GM23338 (cell line): ENCODE data around the gene CHD5. TPM values are rescaled to one million over a fixed set of nuclear protein-coding genes. Genes with fewer than 3 reads are reported as not detected.

Experiments used
- ATAC-seq: fragments of 200-7000 bp; cut with Tn5 transposase; 3 replicates; pipeline ENCODE4 v1.9.1; 2020
- DNase-seq: peaks from one replicate; pipeline ENCODE4 v3.0.0-alpha.2; 2015; ENCODE audit warnings: low spot score
- H2AFZ ChIP-seq: fragments of 200-600 bp; sonication (generic); 2 replicates; pipeline ENCODE4 v1.8.0; 2016; ENCODE audit warnings: antibody characterized with exemption, mild to moderate bottlenecking, moderate library complexity
- H3F3A ChIP-seq: fragments of 200-600 bp; sonication (generic); replicated peaks from 2 replicates; pipeline ENCODE4 v1.8.0; 2017; ENCODE audit warnings: antibody characterized with exemption, mixed run types, low read depth
- H3K27ac ChIP-seq: fragments of 200-600 bp; sonication (generic); 2 replicates; pipeline ENCODE4 v1.6.1; 2016; ENCODE audit warnings: low read depth
- H3K27me3 ChIP-seq: fragments of 200-600 bp; sonication (generic); 2 replicates; pipeline ENCODE4 v1.8.0; 2016; ENCODE audit warnings: mild to moderate bottlenecking, mixed run types, moderate library complexity; ENCODE audit not compliant: insufficient read depth
- H3K36me3 ChIP-seq: fragments of 200-600 bp; sonication (generic); 2 replicates; pipeline ENCODE4 v1.8.0; 2016; ENCODE audit warnings: mild to moderate bottlenecking; ENCODE audit not compliant: insufficient read depth
- H3K4me1 ChIP-seq: fragments of 200-600 bp; sonication (generic); 2 replicates; pipeline ENCODE4 v1.8.0; 2016; ENCODE audit warnings: mild to moderate bottlenecking, moderate library complexity; ENCODE audit not compliant: insufficient read depth
- H3K4me2 ChIP-seq: fragments of 200-600 bp; sonication (generic); 2 replicates; pipeline ENCODE4 v1.7.1; 2017; ENCODE audit warnings: mixed run types
- H3K4me3 ChIP-seq: fragments of 200-600 bp; sonication (generic); 2 replicates; pipeline ENCODE4 v1.6.1; 2016; ENCODE audit warnings: mixed run types
- H3K79me2 ChIP-seq: fragments of 200-600 bp; sonication (generic); replicated peaks from 2 replicates; pipeline ENCODE4 v1.8.0; 2017; ENCODE audit warnings: mild to moderate bottlenecking; ENCODE audit not compliant: insufficient read depth
- H3K9me2 ChIP-seq: fragments of 200-600 bp; sonication (generic); 2 replicates; pipeline ENCODE4 v1.8.0; 2017; ENCODE audit not compliant: insufficient read depth
- H4K20me1 ChIP-seq: fragments of 200-600 bp; sonication (generic); replicated peaks from 2 replicates; pipeline ENCODE4 v1.8.0; 2017; ENCODE audit warnings: mild to moderate bottlenecking; ENCODE audit not compliant: insufficient read depth
- H3K27ac Mint-ChIP-seq: 2 replicates; pipeline ENCODE4 v1.8.0; 2020; ENCODE audit warnings: inconsistent platforms, mild to moderate bottlenecking, moderate library complexity, mixed read lengths
- H3K27me3 Mint-ChIP-seq: 3 replicates; pipeline ENCODE4 v1.8.0; 2022; ENCODE audit warnings: low read depth, mild to moderate bottlenecking, moderate library complexity, mixed read lengths, inconsistent platforms; ENCODE audit not compliant: insufficient read depth, poor library complexity
- H3K36me3 Mint-ChIP-seq: 3 replicates; pipeline ENCODE4 v1.8.0; 2021; ENCODE audit warnings: low read depth, mild to moderate bottlenecking, inconsistent platforms, moderate library complexity, mixed read lengths
- H3K4me1 Mint-ChIP-seq: 3 replicates; pipeline ENCODE4 v1.8.0; 2020; ENCODE audit warnings: mild to moderate bottlenecking, inconsistent platforms, mixed read lengths
- H3K4me3 Mint-ChIP-seq: 3 replicates; pipeline ENCODE4 v1.8.0; 2021; ENCODE audit warnings: moderate library complexity, mild to moderate bottlenecking, inconsistent platforms, mixed read lengths
- H3K9me3 Mint-ChIP-seq: 3 replicates; pipeline ENCODE4 v1.8.0; 2020; ENCODE audit warnings: moderate library complexity, mild to moderate bottlenecking, inconsistent platforms, mixed read lengths
- CREB1 ChIP-seq: fragments of 250-450 bp; sonication (Bioruptor Pico); IDR thresholded peaks from 2 replicates; pipeline ENCODE4 v1.5.0; 2020; ENCODE audit warnings: low read depth, mild to moderate bottlenecking, moderate library complexity
- EZH2 ChIP-seq: fragments of 200-600 bp; sonication (generic); IDR thresholded peaks from one replicate; pipeline ENCODE4 v1.8.0; 2017; ENCODE audit warnings: antibody characterized with exemption, mild to moderate bottlenecking, low read depth; ENCODE audit not compliant: unreplicated experiment
- EZH2phosphoT487 ChIP-seq: fragments of 200-600 bp; sonication (generic); IDR thresholded peaks from one replicate; pipeline ENCODE4 v1.8.1; 2018; ENCODE audit warnings: antibody characterized with exemption; ENCODE audit not compliant: unreplicated experiment
- JUNB ChIP-seq: IDR thresholded peaks from one replicate; pipeline ENCODE4 v1.6.1; 2016; ENCODE audit warnings: antibody characterized with exemption; ENCODE audit not compliant: unreplicated experiment
- NANOG ChIP-seq: IDR thresholded peaks from 2 replicates; pipeline ENCODE4 v1.6.1; 2016; ENCODE audit warnings: antibody characterized with exemption, borderline replicate concordance
- POLR2AphosphoS5 ChIP-seq: IDR thresholded peaks from 2 replicates; pipeline ENCODE4 v1.6.1; 2016; ENCODE audit warnings: antibody characterized with exemption, low read depth
- REST ChIP-seq: IDR thresholded peaks from one replicate; pipeline ENCODE4 v1.6.1; 2018; ENCODE audit warnings: antibody characterized with exemption; ENCODE audit not compliant: unreplicated experiment
- STAT1 ChIP-seq: IDR thresholded peaks from one replicate; pipeline ENCODE4 v1.6.1; 2016; ENCODE audit warnings: antibody characterized with exemption; ENCODE audit not compliant: unreplicated experiment
- ZNF114 ChIP-seq: fragments of 250-450 bp; sonication (Bioruptor Pico); IDR thresholded peaks from 2 replicates; pipeline ENCODE4 v1.5.0; 2020; ENCODE audit warnings: mild to moderate bottlenecking, moderate library complexity
- ZNF331 ChIP-seq: fragments of 250-450 bp; sonication (Bioruptor Pico); IDR thresholded peaks from 2 replicates; pipeline ENCODE4 v1.5.0; 2020; ENCODE audit warnings: low read depth, mild to moderate bottlenecking, moderate library complexity
- polyA plus RNA-seq: library from polyadenylated mRNA; unstranded; fragments of >200 nt; fragmentation: Nextera tagmentation; extraction: Ambion mirVana; gene quantifications from 2 replicates; pipeline ENCODE4 v1.2.1, GENCODE V29; 2016
- total RNA-seq: library from RNA; depleted of rRNA; stranded (reverse); fragments of >200 nt; shearing (Covaris generic); gene quantifications from 2 replicates; pipeline ENCODE4 v1.2.3, GENCODE V29; 2014
- TF ChIP-seq, protein P1 (sequence below), 2 experiments: fragments of 200-600 bp in 1 of 2; sonication (generic) in 1 of 2; conservative IDR thresholded peaks; 2 replicates each; pipeline versions ENCODE4 v1.5.1 to v1.6.1; 2016 to 2017; ENCODE audit warnings: antibody characterized with exemption in 2 of 2, low read depth in 2 of 2, mild to moderate bottlenecking in 2 of 2, moderate library complexity in 1 of 2
- TF ChIP-seq, protein P2 (sequence below): IDR thresholded peaks from 2 replicates; pipeline ENCODE4 v1.6.1; 2016; ENCODE audit warnings: antibody characterized with exemption
- TF ChIP-seq, protein P3 (sequence below): fragments of 250-450 bp; sonication (Bioruptor Pico); IDR thresholded peaks from 2 replicates; pipeline ENCODE4 v1.5.0; 2020; ENCODE audit warnings: mild to moderate bottlenecking, moderate library complexity

Gene CHD5
- total and polyA plus RNA-seq, 2 experiments from 2014 or later, result 0.32 to 1.0 TPM

GRCh38 chr1:6145396-6145750 is 34.7 kb downstream of the CHD5 start:
- Histone ChIP-seq H3F3A (0 out of 2 replicates have a peak, but pooled peaks cover 2% of the 10 kb centered on the region), H3K4me3 (no peak overlapping the region)
- H3K36me3 Mint-ChIP-seq, result no peaks in the 10 kb centered on the region

More at GRCh38 chr1:6145396-6145750, 34.7 kb downstream of the CHD5 start:
- H3K27ac ChIP-seq, result no peak overlapping the region
- DNase-seq (no peak), ATAC-seq (no peak)
- H3K4me2 ChIP-seq, result no peak overlapping the region
- no peaks in the 10 kb centered on the region for H3K79me2 ChIP-seq
- H4K20me1 ChIP-seq, result no peaks in the 10 kb centered on the region
- Mint-ChIP-seq H3K27me3 (peaks cover 12% of the 10 kb centered on the region), H3K27ac (no peak overlapping the region), H3K4me3 (no peak overlapping the region), H3K9me3 (no peaks in the 10 kb centered on the region), H3K4me1 (peaks cover 5% of the 10 kb centered on the region; the same call in 2 of the 3 replicates)
- H3K27me3 ChIP-seq, result peaks cover 24% of the 10 kb centered on the region
- H3K9me2 ChIP-seq, result peaks cover 12% of the 10 kb centered on the region
- TF ChIP-seq CREB1 (CRISPR knock-in tag) (no peak), REST (no peak), EZH2phosphoT487 (no peak), JUNB (no peak), ZNF331 (CRISPR knock-in tag) (no peak), ZNF114 (no peak), EZH2 (no peak), STAT1 (no peak), NANOG (no peak), POLR2AphosphoS5 (no peak)
- TF ChIP-seq, protein P1, sequence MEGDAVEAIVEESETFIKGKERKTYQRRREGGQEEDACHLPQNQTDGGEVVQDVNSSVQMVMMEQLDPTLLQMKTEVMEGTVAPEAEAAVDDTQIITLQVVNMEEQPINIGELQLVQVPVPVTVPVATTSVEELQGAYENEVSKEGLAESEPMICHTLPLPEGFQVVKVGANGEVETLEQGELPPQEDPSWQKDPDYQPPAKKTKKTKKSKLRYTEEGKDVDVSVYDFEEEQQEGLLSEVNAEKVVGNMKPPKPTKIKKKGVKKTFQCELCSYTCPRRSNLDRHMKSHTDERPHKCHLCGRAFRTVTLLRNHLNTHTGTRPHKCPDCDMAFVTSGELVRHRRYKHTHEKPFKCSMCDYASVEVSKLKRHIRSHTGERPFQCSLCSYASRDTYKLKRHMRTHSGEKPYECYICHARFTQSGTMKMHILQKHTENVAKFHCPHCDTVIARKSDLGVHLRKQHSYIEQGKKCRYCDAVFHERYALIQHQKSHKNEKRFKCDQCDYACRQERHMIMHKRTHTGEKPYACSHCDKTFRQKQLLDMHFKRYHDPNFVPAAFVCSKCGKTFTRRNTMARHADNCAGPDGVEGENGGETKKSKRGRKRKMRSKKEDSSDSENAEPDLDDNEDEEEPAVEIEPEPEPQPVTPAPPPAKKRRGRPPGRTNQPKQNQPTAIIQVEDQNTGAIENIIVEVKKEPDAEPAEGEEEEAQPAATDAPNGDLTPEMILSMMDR (conservative IDR thresholded peaks at IDR 0.05; ENCODE audit: low read depth in 2 of 2), result no peak
- TF ChIP-seq, protein P2, sequence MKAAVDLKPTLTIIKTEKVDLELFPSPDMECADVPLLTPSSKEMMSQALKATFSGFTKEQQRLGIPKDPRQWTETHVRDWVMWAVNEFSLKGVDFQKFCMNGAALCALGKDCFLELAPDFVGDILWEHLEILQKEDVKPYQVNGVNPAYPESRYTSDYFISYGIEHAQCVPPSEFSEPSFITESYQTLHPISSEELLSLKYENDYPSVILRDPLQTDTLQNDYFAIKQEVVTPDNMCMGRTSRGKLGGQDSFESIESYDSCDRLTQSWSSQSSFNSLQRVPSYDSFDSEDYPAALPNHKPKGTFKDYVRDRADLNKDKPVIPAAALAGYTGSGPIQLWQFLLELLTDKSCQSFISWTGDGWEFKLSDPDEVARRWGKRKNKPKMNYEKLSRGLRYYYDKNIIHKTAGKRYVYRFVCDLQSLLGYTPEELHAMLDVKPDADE, result no peak
- TF ChIP-seq, protein P3, sequence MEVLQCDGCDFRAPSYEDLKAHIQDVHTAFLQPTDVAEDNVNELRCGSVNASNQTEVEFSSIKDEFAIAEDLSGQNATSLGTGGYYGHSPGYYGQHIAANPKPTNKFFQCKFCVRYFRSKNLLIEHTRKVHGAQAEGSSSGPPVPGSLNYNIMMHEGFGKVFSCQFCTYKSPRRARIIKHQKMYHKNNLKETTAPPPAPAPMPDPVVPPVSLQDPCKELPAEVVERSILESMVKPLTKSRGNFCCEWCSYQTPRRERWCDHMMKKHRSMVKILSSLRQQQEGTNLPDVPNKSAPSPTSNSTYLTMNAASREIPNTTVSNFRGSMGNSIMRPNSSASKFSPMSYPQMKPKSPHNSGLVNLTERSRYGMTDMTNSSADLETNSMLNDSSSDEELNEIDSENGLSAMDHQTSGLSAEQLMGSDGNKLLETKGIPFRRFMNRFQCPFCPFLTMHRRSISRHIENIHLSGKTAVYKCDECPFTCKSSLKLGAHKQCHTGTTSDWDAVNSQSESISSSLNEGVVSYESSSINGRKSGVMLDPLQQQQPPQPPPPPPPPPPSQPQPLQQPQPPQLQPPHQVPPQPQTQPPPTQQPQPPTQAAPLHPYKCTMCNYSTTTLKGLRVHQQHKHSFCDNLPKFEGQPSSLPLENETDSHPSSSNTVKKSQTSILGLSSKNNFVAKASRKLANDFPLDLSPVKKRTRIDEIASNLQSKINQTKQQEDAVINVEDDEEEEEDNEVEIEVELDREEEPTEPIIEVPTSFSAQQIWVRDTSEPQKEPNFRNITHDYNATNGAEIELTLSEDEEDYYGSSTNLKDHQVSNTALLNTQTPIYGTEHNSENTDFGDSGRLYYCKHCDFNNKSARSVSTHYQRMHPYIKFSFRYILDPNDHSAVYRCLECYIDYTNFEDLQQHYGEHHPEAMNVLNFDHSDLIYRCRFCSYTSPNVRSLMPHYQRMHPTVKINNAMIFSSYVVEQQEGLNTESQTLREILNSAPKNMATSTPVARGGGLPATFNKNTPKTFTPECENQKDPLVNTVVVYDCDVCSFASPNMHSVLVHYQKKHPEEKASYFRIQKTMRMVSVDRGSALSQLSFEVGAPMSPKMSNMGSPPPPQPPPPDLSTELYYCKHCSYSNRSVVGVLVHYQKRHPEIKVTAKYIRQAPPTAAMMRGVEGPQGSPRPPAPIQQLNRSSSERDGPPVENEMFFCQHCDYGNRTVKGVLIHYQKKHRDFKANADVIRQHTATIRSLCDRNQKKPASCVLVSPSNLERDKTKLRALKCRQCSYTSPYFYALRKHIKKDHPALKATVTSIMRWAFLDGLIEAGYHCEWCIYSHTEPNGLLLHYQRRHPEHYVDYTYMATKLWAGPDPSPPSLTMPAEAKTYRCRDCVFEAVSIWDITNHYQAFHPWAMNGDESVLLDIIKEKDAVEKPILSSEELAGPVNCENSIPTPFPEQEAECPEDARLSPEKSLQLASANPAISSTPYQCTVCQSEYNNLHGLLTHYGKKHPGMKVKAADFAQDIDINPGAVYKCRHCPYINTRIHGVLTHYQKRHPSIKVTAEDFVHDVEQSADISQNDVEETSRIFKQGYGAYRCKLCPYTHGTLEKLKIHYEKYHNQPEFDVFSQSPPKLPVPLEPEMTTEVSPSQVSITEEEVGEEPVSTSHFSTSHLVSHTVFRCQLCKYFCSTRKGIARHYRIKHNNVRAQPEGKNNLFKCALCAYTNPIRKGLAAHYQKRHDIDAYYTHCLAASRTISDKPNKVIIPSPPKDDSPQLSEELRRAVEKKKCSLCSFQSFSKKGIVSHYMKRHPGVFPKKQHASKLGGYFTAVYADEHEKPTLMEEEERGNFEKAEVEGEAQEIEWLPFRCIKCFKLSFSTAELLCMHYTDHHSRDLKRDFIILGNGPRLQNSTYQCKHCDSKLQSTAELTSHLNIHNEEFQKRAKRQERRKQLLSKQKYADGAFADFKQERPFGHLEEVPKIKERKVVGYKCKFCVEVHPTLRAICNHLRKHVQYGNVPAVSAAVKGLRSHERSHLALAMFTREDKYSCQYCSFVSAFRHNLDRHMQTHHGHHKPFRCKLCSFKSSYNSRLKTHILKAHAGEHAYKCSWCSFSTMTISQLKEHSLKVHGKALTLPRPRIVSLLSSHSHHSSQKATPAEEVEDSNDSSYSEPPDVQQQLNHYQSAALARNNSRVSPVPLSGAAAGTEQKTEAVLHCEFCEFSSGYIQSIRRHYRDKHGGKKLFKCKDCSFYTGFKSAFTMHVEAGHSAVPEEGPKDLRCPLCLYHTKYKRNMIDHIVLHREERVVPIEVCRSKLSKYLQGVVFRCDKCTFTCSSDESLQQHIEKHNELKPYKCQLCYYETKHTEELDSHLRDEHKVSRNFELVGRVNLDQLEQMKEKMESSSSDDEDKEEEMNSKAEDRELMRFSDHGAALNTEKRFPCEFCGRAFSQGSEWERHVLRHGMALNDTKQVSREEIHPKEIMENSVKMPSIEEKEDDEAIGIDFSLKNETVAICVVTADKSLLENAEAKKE (CRISPR knock-in tag), result no peak
- no peaks in the 10 kb centered on the region for H3K4me1 ChIP-seq
- H2AFZ ChIP-seq, result no peak overlapping the region
- H3K36me3 ChIP-seq, result no peaks in the 10 kb centered on the region
